CD1c-positive myeloid dendritic cell (primary cell): ENCODE measurements around the gene CMTM6.
"Not testable (repeated sequence)": the region's sequence is repeated elsewhere in the genome, so short reads cannot be mapped to it uniquely, and the experiment has no call there.

Experiments used
- DNase-seq: peaks from one replicate; pipeline ENCODE4 v3.0.0-alpha.2; 2016; ENCODE audit errors: extremely low spot score

CMTM6 gene

DNA sequence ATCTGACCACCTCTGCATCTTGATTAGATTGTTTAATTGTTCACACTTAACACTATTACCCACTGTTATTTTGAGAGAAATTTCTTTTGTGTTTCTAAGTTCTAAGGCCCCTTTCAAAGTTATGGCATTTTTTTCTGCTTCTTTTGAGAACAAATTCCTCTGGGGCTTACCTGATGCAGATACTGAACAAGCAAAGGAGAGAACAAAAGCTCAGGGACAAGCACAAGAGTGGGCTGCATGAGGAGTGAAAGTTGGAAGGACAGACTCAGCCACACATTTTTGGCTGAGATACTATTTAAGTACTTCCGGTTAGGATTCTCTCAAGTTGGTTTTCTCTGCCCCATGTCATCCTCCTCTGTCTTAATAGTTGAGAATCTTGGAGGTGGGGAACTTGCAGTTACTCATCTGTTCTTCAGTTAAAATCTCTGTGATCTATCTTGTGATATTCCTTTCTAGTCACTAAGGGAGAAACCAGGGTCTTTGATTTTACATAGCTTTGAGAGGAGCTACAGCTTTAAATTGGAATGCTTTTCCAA is 54.7 kb downstream of the CMTM6 start:
- no peak for DNase-seq

- DNase-seq, result no peak
Measured at GRCh38 chr3:32443478-32443877, 59.2 kb downstream of the CMTM6 start.

DNA sequence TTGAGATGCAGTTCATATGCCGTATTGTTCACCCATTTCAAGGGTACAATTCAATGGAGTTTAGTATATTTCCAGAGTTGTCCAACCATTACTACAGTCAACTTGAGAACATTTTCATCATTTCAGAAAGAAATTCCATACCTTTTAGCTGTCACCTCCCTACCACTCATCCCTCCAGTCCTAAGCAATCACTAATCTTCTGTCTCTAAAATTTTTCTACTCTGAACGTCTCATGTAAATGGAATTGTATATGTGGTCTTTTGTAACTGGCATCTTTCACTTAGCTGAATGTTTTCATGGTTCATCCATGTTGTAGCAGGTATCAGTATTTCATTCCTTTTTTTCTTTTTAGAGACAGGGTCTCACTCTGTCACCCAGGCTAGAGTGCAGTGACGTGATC is 59.9 kb downstream of the CMTM6 start:
- no peak for DNase-seq

- DNase-seq, result no peak
Measured at GRCh38 chr3:32440611-32441350, 61.9 kb downstream of the CMTM6 start.

- DNase-seq, result not testable (repeated sequence)
Measured at GRCh38 chr3:32439421-32439820, 63.2 kb downstream of the CMTM6 start.

GRCh38 chr3:32438596-32439344 is 63.9 kb downstream of the CMTM6 start:
- no peak for DNase-seq

- DNase-seq, result no peak
Measured at GRCh38 chr3:32437896-32438295, 64.8 kb downstream of the CMTM6 start.

GRCh38 chr3:32436816-32437189 is 65.8 kb downstream of the CMTM6 start:
- DNase-seq, result no peak

DNA sequence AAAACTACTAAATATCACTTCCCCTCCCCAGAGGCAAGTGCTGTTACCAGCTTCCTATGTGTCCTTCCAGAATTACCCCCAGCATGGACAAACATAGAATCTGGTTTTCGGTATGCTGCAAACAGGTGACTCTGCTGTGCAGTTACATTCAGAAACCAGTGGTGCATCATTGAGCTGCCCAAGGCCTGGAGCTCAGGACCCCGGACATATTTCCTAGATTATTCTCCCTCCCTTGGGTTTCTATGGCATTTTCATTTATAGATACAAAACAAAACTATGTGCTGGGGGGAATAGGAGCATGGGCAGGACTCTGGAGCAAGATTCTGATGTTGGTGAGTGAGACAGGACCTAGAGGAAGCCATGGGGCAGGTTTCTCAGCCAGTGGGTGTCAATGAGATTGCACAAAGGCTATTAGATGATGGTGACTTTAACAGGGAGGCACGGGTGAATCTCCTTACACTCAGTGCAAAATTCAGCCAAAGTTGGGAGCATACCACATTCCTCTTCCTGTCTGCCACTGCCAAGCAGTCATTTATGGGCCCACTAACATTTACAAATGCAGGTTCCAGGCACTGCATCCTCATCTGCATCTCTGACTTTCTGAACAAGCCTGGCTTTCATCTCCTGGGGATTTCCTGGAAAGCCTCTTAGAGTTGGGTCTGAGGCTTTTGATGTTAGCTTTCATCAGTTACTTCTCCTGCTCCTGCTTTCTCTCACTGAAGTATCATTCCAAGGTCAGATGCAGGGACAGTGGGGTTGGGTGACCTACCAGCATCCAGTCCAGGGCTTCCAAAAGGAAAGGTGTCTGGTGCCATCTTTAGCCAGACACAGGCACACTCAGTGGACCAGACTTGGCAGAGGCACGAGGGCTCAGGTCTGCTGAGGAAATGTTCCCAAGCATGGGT is 66.5 kb downstream of the CMTM6 start:
- DNase-seq, result no peak

- DNase-seq, result no peak
Measured at GRCh38 chr3:32434206-32434605, 68.4 kb downstream of the CMTM6 start.

DNA sequence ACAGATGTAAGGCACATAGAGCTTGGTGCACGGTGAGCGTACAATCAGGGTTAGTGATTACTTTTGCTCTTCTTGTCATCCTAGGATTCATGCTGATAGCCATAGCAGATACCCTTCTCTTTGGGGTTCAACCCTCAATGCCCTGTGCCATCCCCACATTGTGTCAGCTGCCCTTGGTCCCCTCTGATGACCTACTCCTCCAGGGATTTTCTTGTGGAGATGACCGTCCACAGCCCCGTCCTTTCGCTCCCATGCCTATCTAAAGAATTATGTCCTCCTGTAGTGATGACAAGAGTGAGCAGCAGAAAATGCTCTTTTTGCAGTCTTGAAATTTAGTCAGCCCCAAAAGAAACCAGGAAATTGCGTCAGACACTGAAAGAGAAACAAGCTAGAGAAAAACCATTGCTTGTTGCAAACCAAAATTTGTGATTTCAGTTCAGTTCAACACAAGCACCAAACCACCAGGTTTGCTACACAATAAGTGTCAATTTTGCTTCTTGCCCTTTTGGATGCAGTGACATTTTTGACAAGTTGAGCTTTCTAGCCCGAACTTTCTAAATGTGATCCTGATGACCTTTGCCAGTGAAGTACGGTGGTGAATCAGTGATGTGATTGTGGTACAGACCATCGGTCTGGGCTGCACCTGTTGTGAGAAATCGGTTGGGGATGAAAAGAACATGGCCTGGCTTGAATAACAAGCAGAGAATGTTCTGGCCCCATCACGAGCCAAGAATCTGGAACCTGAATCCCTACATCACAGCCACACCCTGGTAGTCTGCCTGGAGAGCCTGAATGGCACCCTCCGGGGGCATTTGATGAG is 69.7 kb downstream of the CMTM6 start:
- peak; percentile 59 for DNase-seq

DNA sequence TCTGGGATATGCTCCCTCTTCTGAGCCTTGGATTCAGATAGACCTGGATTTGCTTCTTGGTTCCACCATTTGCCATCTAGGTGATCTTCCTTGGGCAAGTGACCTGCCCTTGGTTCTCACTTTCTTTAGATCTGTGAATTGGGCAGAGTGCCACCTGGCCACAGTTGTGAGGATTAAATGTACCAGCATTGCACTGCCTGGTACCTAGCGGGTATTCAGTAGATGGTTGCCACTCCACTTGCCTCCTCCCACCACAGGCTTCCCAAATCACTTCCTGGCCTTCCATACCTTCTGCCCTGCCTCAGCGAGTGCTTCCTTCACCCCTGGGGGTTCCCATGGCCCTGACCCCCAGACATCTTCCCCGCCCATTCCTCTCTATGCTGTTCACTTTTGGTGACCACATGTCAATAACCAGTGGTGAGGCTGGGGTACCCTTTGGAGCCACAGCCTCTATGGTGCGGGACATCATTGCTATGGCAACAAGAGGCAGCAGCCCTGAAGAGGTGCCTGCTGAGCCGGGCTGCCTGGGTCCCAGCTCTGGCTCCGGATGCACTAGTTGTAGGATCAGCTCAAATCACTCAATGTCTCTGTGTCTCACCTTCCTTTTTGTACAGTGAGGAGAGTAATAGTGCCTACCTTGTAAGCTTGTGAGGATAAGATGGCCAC is 70.5 kb downstream of the CMTM6 start:
- DNase-seq, result no peak

DNA sequence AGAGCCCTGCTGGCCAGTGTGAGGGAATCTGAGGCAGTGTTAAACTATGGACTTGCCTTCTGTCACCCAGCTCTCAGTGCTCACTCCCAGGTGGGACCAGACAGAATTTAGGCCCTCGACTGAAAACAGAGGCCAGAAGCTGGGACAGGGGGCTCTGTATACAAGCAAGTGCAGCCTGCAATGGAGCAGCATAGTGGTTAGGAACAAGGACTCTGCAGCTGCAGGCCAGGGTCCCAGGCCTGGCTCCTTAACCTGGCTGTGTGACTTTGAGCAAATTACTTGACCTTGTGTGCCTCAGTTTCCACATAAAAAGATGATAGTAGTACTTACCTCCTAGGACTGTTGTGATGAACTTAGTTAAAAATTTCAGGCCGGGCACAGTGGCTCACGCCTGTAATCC is 71.2 kb downstream of the CMTM6 start:
- DNase-seq, result no peak
